OCI-M2 (cell line): ENCODE results near the gene EYA4.

Experiments used
- DNase-seq: peaks from one replicate; lab custom pipeline; 2025; ENCODE audit not compliant: unreplicated experiment; lab: John Stamatoyannopoulos, UW

EYA4 gene

DNA sequence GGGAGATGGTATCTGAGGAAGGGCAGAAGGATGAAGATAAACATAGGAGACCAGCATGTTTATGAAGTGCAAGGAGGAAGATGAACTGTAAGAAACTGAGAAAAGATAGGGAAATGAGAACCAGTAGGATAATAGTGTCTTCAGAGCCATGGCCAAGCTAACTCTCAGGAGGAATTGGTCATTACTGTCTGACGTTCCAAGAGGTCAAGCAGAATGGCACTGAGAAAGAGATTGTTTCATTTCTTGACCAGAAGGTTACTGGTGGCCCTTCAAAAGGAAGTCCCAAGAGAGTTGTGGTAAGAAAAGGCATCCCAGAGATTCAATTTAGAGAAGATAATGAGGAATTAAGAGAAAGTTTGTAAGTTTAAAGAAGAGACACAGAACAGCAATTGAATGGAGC is 47.5 kb downstream of the EYA4 start:
- no peak for DNase-seq

DNA sequence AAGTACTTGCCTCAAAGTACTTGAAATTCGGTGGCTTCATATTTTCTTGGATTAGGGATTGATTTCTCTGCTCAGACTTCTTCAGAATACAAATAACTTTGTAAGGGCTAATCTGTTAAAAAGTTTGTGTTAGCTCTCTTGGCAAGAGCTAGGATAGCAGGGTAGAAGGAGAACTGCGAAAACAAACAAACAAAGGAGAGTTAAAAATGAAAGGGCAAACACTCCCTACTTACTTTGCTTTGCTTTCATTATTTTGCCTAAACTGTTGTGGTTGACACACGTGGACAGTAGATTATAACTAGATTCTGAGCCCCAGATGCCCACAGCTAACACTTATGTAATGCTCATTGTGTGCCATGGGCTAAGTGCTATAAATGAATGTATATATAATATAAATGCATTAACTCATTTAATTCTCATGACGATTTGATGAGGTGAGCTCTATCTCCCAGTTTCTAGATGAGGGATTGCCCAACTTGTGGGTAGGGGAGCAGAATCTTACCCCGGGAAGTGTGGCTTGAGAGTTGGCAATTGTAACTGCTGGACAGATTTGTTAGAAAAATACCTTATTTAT is 48.7 kb downstream of the EYA4 start:
- no peak for DNase-seq

DNA sequence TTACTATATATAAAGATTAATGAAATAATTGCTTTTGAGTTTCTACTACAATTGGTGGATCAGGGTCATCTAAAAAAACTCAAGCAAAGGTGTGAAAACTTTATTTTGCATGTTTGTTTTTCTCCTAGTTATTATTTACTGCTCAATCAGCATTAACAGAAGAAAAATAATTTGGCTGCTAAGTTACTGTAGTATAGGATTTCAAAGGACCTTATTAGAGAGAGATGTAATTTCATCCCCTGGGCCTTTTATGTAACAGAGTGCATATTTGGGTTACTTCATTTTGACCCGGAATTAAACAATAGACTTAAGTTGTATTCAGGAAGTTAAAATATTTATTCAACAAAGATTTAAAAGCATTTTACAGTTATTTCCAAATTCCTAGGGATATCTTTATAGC is 49.8 kb downstream of the EYA4 start:
- no peak for DNase-seq

DNA sequence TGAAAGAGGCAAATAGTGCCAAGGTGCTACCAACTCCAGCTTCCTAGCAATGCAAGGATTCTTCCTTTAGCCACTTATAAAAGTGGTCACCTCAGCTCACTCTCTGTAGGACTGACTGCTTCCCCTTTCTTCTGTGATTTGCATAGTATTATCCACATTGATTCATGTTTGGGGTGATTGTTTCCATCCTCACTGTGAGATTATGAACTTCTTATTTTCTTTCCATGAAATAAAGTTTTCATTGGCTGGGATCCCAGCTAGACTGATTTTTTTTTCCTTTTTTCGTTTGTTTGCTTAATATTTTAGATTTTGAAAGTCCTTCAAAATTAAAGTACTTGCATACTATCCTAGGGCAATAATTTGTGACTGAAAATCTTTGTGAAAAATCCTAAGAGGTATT is 50.5 kb downstream of the EYA4 start:
- no peak for DNase-seq

DNA sequence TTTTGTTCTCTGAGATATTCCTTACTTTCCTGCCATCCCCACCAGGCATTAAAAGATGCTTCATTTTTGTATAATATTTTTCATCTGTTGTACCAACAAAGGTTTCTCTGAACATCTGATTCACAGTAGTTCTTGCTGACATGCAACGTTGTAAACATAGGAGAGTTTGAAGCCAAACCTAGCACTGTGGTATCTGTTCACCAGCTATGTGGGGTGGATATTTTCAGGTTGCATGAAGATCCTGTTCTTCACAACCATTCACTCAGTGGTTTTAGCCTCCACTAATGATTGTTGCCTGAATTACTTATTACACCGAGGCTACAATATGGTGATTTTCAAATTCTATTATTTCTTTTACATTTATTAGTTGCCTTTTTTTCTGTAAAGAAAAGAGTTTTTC is 56.5 kb downstream of the EYA4 start:
- DNase-seq, result no peak

DNA sequence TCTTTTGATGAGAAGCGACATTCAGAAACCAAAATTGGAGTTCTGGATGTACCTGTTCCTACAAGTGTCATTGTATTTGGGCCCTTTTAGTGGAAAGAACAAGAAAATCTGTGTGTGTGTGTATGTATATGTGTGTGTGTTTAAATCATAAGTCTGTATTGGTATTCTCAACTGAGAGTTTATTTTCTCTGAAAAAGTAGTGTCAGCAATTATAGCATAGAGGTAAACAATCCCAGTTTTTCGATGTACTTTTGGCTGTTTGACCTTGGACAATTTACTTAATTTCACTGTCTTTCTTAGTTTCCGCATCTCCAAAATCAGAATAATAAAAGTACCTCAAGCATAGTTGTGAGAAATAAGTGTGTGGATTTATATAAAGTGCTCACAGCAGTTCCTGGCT is 57.2 kb downstream of the EYA4 start:
- DNase-seq, result no peak

DNA sequence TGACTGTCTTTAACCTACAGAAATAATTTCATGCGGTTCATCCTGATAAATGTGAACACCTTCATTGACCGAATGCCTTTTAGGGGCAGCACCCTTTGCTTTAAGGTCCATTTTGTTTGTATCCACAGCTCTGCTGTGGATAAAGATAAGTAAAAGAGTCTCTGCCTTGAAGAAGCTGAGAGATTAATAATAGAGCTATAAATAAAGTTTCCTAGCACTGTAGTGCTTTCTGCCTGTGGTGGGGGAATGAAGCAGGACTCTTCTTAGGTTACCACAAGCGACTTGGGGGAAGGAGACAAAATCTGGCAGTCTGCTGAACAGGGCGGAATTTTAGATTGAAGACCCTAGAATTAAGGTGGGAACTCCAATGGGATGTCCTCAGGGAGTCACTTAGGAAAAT is 57.6 kb downstream of the EYA4 start:
- DNase-seq, result no peak

DNA sequence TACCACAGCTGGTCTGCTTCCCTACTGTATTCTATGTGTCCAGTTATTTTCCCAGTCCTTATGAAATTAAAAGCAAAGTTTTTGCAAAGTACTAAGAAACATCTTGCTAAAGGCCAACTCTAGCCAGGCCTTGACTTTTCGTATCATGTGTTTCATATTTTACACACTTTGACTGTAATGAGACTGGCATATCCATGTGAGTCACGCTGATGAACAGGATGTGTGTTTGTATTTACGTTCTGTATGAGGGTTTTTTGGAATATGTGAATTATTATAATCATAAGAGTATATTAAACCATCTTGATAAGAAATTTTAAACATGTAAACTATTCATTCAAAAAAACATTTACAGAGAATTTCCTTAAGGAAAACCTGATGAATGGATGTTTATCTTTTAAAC is 59.7 kb downstream of the EYA4 start:
- no peak for DNase-seq

DNA sequence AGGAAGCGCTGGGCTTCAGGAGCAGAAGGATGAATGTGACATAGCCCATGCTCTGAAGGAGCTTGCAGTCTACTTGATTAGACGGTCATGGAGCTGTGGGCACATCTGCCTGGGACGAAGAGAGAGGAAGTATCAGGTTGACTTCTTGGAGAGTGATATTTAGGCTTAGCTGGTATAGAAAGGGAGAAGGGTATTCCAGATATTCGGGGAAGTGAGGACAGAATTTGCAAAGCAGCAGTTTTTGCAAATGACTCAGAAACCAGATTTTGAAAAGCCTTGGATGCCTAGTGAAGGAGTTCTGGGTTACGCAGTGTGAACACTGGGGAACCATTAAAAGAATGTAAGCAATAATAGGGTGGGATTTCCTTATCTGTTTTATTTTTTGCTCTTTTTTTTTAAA is 60.7 kb downstream of the EYA4 start:
- no peak for DNase-seq

DNA sequence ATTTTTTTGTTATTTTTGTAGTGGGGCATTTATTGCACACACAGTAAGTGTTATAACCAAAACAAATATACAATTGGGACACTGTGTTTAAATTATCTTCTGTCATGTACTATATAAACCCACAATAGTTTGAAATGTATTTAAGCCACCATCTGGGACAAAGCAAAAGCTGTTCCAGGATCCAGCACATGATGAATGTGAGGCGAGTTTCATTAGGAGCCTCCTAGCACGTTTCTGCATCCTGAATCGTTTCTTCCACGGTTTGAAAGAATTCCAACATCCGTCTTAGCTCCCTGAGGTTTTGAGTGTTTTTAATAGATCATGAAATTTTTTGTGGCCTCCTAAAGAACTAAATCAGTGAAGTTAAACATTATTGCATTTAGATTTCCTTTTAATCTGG is 65.8 kb downstream of the EYA4 start:
- no peak for DNase-seq

DNA sequence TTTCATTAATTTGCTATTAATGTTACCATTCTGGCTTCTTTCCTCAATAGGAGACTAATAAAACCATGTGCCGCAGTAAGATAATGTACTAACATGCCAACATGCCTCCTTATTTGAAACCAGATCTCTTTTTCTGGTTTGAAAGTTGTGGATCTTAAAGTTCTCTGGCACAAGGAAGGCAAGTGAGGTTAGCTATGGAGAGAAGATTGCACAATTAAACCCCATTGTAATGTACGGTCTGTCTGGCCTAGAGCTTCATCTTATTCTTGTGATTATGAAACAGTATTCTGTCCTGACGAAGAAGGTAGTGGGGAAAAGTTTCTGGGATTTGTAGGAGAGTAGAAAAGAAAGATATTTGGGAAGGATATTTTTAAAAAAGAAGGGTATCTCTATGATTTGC is 68.4 kb downstream of the EYA4 start:
- no peak for DNase-seq

DNA sequence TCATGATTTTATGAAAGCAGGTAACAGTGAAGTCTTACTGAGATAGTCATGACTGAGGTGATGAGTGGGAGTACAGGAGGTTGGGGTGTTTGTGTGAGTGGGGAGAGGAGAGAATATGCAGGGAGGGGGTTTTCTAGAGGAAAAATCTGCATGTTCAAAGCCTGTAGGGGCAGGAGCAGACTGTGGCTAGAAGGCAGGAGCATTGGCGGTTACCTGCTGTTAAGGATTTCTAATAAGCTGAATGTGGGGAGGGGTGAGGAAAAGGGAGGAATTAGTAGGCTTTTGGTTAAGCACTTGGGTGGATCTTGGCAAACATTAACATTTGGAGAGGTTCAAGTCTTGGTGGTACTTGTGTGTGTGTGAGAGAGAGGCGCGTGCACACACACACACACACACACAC is 70.8 kb downstream of the EYA4 start:
- DNase-seq, result no peak

DNA sequence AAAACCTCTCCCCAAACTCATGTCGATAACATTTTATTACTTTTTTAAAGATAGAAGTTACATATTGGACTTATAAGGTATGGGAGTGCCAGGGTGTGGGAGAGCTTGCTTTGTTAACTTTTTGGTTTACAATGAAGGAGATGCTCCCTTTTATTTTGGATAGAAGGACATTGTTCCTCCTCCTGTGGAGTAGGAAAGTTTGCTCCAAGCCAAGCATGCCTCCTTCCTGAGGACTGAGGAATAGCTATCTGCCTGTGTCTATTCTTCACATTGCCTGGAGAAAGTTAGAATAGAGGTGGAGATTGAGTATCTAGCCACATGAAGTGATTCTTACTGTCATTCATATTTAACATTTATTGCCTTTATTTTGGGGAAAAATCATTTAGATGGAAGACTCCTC is 71.9 kb downstream of the EYA4 start:
- no peak for DNase-seq

DNA sequence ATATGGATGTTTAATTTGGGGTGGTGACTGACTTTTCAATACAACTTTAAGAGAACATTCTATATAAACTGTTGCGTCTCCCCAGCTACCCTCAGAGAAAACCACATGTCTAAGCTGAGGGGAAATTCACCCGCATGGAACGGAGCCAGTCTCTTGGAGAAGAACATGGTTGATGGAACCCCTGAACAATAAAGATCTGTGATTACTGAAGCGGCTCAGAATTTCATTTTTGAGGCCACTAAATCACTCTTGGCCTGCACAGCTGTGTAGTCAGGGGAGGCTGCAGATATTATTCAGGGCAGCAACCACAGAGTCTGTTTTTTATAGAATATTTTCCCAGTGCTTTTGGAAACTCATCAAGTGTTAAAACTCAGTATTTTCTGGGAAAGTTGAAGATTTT is 73.8 kb downstream of the EYA4 start:
- no peak for DNase-seq

DNA sequence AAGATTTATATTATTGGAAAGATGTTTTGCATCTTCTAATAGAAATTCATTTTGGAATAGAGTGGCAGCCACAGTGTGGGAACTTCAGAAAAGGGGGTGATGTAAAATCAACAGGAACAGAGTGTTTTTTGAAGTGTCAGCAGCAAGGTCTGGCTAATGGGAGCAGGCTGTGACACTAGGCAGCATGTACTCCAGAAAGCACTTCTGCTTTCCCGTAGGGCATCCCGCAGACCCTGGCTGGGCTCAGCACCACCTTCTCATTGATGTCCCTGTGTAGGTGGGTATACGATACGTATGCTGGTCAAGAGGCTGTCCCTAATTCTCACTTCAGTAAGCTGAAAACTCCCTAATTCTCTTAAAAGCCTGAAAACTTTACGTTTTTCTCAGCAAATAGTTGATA is 74.7 kb downstream of the EYA4 start:
- DNase-seq, result no peak

DNA sequence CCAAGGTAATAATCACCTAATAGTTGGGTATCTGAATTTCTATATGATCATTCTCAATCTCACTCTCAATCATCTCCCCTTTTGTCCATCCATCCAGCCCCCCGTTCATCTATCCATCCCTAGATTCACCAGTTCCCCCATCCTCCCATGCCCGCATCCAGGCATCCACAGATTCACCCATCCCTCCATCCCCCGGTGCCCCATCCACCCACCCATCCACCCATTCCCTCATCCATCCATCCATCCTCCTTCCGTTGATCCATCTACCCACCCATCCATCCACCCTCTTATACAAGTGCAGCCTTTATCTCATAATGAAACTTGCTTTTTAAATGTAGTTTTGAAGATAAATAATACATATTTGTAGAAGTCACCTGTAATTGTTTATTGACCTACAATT is 76.5 kb downstream of the EYA4 start:
- DNase-seq, result no peak

DNA sequence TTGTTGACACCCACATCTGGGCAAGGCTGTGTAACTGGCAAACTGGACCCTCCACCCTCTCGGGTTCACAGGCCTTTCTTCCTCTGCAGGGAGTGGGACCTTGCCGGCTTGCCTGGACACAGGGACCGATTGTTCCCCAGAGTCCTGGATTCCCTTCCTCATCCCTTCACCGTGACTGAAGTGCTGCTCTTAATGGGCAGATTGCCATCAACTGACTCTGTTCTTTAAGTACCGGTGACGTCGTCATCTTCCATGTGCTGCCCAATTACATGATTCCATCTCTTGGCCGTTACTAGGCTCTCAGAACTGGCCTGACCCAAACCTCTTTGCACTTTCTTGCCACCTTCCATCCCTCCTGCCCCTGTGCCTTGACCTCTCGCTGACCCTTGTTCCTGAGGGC is 85.4 kb downstream of the EYA4 start:
- no peak for DNase-seq

DNA sequence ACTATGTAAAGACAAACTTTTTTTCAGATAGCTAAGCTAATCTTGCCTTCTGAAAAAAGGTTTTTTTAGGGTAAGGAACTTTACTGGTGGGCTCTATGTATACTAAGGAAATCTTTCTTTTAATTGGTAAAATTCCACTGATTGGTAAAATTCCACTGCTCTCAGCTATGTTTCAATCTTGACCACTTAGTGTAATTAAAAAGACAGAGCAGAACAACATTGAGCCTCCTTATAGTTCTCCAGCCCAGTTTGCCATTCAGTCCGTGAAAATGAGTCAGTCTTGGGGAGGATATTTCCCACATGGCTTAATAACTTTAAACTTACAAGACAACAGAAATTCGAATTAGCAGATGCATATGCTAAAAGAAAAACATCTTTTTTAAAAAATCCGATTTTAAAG is 92.7 kb downstream of the EYA4 start:
- no peak for DNase-seq

DNA sequence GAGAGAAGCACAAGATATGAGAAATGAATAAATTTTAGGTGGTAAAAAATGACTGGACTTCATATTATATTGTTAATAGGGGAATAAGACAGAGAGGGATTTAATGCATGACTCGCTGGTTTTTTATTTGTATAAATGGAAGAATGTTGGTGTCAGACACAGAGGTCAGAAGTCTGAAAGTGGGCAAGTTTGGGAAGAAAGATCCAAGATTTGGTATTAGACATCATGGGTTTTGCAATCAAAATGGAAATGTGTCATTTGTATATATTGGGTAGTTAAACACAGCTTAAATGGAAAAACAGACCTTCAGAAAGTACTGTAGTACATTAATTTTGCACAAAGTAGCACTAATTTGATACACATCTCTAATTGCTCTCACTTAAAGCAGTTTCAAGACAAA is 96.2 kb downstream of the EYA4 start:
- DNase-seq, result no peak

DNA sequence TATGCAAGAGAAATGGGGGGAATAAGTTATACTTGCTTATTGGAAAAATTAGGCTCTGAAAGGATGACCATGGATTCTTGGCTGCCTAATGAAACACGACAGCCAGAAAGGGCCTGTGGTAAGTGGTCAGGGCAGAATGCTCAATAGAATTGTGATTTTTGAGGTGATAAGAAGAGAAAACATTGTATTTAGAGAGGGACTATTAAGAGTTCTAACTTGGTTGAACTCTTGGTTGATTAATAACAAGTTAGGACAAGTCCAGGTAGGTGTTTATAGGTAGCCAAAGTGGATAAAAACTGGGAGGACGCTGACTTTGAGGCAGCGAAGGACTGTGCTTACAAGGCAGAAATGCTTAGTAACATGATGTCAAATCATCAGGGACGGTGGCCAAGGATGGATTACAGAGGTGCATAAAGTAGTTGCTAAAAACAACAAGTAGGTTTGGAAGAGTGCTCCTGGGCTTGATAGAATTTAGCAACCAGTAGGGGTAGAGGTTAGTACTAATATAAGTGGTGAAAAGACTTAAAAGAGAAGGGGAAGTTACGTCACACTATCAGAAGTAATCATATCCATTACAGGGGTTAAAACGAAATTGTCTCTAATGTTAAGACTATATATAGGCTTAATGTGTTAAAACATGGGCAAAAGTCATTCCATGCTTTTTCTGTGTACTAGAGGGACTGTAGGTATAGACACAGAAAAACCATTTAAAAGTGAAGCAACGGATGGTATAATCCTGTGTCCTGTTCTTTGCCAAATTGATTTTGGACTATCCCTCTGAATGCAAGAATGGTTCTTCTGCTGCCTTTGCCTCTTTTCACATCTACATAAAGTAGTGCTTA is 98.6 kb downstream of the EYA4 start:
- DNase-seq, result no peak

DNA sequence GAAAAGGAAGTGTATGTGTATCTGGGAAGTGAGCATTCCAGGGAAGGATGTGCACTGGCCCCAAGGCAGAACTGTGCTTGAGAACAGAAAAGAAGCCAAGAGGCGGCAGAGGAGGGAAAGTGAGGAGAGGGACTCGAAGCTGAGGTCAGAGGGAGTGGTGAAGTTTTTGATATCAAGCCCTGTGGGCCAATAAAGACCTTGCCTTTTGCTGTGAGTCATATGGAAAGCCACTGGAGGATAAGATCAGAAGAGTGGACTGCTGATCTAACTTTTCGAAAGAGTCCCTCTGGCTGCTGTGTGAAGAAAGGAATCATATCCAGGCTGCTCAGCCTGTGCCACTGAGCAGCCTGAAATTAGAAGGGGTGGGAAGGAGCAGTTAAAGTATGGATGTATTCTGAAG is 99.4 kb downstream of the EYA4 start:
- DNase-seq, result no peak

DNA sequence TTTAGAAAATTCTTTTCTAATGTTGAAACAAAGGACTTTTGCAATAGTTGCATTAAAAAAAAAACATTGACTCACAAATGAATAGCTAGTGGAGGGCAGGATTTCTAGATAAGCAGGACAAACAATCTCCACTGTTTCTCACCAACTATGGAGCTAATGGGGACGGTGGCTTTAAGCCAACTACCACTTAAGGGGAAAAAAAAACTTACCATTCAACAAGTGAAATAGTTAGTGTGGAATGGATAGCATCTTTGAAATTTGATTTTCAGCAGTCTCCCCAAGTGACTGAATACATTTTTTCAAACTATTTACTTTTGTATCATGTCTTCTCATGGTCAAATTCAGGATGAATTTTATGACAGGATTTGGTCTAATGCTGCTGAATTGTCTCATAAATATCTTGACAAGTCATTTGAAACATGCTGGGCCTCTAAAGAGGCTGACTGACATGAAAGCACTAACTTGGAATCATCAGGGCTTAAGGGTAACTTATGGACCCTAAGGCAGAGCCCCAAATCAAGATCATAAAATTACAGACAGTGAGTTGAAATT is 100.5 kb downstream of the EYA4 start:
- DNase-seq, result no peak

DNA sequence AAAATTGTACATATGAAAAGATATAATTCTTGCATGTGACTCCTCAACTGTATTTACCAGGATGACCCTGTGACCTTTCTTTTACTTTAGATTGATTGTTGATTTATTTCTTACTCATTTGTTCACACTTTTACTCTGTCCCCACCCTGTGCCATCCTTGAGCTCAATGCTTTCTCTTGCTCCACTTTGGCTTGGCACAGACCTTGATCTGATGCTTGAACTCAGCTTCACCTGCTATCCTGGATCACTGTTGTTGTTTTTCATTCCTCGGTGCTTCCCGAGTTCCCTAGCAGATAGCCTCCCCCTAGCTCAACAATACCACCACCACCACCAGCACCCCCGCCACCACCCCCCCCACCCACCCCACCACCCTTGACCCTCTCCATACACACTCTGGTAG is 102.1 kb downstream of the EYA4 start:
- DNase-seq, result no peak
